ENCODE measurements around the gene KRTAP5-2.

DNA sequence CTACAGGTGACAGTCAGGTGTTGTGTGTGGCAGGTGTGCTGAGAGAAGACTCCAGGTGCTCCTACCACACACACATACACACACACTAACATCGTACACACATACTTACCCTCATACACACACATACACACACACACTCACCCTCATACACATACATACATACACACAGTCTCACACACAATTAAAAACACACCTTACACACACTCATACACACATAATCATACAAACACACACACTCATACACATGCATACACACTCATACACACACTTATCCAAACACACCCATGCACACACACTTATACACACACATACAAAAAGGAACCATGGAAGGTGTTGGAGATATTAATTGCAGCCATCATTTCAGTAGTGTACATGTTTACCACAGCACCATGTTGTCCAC, 5.5 kb upstream of the KRTAP5-2 start:
- no peak for TF ChIP-seq POLR2A (IDR thresholded peaks at IDR 0.05)
- TF ChIP-seq CTCF (IDR thresholded peaks at IDR 0.05): no peak
